GM19043 (cell line): ENCODE results near the gene OASL.
"Not testable (repeated sequence)": the region's sequence is repeated elsewhere in the genome, so short reads cannot be mapped to it uniquely, and the experiment has no call there.

Source experiments
- ATAC-seq: cut with Tn5 transposase; IDR thresholded peaks from one replicate; pipeline ENCODE4 v1.9.1; 2021; ENCODE audit warnings: low read depth; ENCODE audit not compliant: unreplicated experiment

OASL gene

GRCh38 chr12:121060149-121061001, 21.3 kb upstream of the OASL start:
- peak; percentile 79 for ATAC-seq

- no peak for ATAC-seq
These were observed 20.2 kb upstream of the OASL start for GRCh38 chr12:121059031-121059898.

DNA sequence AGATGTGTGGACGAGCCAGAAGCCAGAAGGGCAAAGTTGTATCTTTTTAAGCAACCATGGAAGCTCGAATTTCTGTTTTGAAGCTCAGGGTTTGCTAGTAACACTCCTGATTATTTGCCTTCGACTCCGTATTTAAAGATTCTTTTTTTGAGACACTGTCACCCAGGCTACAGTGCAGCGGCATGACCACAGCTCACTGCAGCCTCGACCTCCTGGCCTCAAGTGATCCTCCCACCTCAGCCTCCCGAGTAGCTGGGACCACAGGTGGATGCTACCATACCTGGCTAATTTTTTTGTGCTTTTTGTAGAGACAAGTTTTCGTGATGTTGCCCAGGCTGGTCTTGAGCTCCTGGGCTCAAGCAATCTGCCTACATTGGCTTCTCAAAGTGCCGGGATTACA, 18.7 kb upstream of the OASL start:
- ATAC-seq: no peak

DNA sequence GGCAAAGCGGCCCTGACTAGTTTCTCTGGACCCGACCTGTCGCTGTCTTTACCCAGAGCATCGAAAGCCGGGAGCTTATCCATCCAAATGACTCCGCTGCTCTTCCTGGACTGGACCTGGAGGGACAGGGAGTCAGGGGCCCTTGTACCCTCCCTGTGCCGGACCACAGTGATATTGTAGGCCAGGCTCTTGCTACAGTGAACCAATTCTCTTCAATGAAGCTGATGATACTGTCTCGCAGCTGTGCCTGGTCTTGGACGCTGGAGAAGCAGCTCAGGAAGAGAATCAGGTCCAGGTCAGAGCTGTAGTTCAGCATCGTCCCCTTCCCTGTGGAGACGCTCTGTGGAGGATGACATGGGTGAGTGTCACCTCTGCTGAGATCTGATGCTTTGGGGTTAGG, 14.7 kb upstream of the OASL start:
- ATAC-seq: no peak

DNA sequence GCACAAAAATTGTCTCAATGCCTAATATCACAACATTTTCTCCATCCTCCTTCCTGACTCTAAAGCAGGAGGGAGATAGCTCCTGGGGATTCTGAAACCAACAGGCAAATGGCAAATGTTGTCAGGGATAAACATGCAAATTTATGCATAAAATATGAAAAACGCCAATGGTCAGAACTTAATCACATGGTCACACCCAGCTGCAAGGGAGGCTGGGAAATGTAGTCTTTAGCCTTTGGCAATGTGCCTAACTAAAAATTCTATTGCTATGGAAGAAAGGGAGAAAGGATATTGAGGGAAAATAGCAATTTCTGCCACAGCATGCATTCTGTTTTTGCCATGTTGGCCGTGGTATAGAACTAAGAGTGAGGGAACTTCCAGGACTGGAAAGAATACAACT, 11.7 kb upstream of the OASL start:
- no peak for ATAC-seq

- no peak for ATAC-seq
These were observed 9.4 kb upstream of the OASL start for GRCh38 chr12:121048442-121048841.

DNA sequence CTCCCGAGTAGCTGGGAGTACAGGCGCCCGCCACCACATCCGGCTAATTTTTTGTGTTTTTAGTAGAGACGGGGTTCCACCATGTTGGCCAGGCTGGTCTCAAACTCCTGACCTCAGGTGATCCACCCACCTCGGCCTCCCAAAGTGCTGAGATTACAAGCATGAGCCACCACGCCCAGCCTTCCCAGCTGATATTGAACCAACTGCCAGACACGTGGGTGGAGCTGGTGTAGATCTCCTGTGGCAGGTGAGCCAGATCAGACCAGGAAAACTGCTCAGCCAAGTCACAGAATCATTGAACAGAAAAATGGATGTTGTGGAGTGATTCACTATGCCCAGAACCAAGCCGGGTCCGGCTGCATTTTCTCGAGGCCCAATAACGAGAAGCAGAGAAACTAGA, 8.4 kb upstream of the OASL start:
- ATAC-seq: not testable (repeated sequence)

DNA sequence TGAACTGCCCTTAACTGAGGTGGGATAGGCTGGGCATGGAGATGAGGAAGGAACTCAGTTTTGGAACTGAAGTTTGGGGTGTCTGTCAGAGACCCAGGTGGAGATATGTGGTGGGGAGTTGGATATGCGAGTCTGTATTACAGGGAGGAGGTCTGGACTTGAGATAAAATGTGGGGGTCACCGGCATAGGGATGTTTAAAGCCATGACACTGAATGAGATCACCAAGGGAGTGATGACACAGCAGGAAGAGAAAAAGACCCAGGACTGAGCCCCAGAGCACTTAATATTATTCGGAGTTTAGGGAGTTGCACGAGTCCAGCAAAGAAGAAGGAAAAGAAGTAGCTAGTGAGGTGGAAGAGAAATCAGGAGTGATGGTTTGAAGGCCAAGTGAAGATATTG, 4.0 kb upstream of the OASL start:
- ATAC-seq: no peak

DNA sequence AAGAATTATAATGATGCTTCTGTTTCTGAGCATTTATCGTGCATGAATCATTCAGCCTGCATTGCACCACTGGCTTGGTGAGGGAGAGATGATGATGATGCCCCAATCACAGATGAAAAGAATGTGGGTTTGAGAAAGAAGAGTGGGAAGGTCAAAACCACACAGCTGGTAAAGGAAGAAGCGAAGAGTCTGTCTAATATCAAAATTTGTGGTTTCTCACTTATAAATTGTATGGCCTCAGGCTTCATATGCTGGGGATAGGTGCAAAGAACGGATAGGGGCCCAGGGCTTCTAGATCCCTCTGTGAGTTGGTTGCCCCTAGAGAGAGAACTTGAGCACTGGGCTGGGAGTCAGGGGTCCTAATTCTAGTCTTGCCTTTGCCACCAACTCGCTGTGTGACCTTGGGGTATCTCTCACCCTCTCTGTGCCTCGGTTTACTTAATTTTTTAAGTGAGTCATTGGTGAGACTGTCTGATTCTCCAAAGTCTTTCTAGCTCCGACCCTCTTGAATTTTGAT, 2.2 kb downstream of the OASL start:
- ATAC-seq: no peak

- ATAC-seq: no peak
These were observed 4.3 kb downstream of the OASL start for GRCh38 chr12:121034616-121035305.

- no peak for ATAC-seq
These were observed 5.3 kb downstream of the OASL start for GRCh38 chr12:121033625-121034349.

DNA sequence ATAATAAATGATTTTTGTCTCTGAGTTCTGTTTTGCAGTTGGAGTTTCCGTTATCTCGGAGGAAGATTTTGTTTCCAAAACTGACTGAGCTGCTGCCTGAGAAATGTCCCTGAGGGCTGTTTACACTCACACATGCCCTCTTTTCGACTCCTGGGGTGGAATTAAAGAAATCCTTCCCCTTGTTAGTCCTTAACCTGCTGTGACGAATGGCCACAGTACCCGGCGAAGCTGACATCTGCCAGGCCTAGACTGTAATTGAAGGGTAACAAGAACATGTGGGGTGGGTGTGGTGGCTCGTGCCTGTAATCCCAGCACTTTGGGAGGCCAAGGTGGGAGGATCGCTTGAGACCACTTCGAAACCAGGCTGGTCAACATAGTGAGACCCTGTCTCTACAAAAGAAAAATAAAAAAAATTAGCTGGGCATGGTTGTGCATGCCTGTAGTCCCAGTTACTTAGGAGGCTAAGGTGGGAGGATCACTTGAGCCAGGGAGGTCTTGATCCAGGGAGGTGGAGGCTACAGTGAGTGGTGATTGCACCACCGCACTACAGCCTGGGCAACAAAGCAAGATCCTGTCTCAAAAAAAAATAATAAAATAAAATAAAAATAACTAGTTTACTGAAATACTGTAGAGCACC, 8.4 kb downstream of the OASL start:
- ATAC-seq: no peak

GRCh38 chr12:121026274-121027045, 12.6 kb downstream of the OASL start:
- no peak for ATAC-seq

GRCh38 chr12:121025442-121026226, 13.4 kb downstream of the OASL start:
- ATAC-seq: no peak

DNA sequence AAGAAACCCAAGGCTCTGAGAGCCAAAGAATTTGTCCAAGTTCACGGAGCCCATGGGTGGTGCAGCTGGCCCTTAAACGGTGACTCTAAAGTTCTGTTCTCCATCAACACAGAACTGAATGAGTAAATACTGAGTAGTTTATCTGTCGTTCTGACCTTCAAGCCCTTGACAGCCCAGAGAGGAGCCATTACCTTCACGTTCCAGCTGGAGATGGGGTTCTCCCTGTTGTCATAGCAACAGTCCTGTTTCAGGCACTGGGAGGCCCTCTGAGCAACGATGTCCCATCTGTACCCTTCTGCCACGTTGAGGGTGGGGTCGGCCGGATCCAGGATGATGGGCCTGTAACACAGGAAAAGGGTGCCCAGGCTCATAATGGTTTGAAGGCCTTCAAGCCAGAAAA, 15.2 kb downstream of the OASL start:
- no peak for ATAC-seq

GRCh38 chr12:121022713-121023112, 16.3 kb downstream of the OASL start:
- no peak for ATAC-seq

DNA sequence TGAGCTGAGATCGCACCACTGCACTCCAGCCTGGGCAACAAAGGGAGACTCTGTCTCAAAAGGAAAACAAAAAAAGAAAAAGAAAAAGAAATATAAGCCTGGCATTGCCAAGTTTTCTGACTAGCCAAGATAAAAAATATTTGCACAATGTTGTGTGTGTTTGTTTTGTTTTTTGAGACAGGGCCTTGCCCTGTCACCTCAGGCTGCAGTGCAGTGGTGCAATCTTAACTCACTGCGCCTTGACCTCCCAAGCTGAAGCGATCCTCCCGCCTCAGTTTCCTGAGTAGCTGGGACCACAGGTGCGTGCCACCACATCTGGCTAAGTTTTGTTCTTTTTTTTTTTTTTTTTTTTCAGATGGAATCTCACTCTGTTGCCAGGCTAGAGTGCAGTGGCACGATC, 17.3 kb downstream of the OASL start:
- ATAC-seq: no peak
